Measurements from ENCODE around the gene CD81. TPM values are rescaled to one million over a fixed set of nuclear protein-coding genes. Genes with fewer than 3 reads are reported as not detected.

Gene CD81
- total and polyA plus RNA-seq, 10 of the 15 experiments (the other 5 are each of a cell fraction or from before 2014, with no cell fraction given) = 2.0 to 145 (median 57.2) TPM

- SMC1A ChIA-PET (ENCODE audit: uncharacterized antibody, unreplicated experiment) = no interaction called here
- Histone ChIP-seq H3K9me3 (replicated peaks; ENCODE audit: control insufficient read depth, insufficient read depth, low read length) (no peaks in the 10 kb centered on the region; the same call in 2 of the 3 replicates), H3K27ac (ENCODE audit: control insufficient read depth, insufficient read depth) (no peak overlapping the region), H2AFZ (ENCODE audit: control insufficient read depth, low read depth, low read length) (no peak overlapping the region), H4K20me1 (ENCODE audit: control insufficient read depth, insufficient read depth) (no peaks in the 10 kb centered on the region), H3K4me2 (ENCODE audit: control insufficient read depth, insufficient read depth) (no peak overlapping the region), H3K9ac (ENCODE audit: control insufficient read depth, insufficient read depth, low read length) (no peak overlapping the region), H3K27me3 (replicated peaks in 1 of 2; ENCODE audit: control insufficient read depth in 2 of 2, insufficient read depth in 2 of 2, low read length in 1 of 2) (no peaks in the 10 kb centered on the region), H3K4me3 (no peak overlapping the region), H3K36me3 (ENCODE audit: control insufficient read depth in 2 of 2, insufficient read depth in 2 of 2, low read length in 1 of 2) (no peaks in the 10 kb centered on the region), H3K4me1 (ENCODE audit: control insufficient read depth, insufficient read depth, low read length) (no peaks in the 10 kb centered on the region), H3K79me2 (ENCODE audit: control insufficient read depth, insufficient read depth, low read length) (no peaks in the 10 kb centered on the region)
- ATAC-seq (no peak), FAIRE-seq (no peak), DNase-seq (ENCODE audit: low read depth, low spot score) (no peak)
- RAD21 ChIA-PET (ENCODE audit: unreplicated experiment) = no interaction called here
- CTCF ChIA-PET = no interaction called here
- POLR2A ChIA-PET = no interaction called here
- intact Hi-C loops (cut with micrococcal nuclease; ENCODE audit: unreplicated experiment) = no loop called here
- TF ChIP-seq EGR1 (IDR thresholded peaks at IDR 0.05; ENCODE audit: borderline replicate concordance in 1 of 2, low read depth in 2 of 2, low read length in 2 of 2) (no peak), USF2 (IDR thresholded peaks at IDR 0.05; ENCODE audit: borderline replicate concordance, low read depth, low read length) (no peak), RBBP5 (conservative IDR thresholded peaks at IDR 0.05) (no peak), E2F8 (IDR thresholded peaks at IDR 0.05; ENCODE audit: low read depth, partially characterized antibody) (no peak), ATF2 (IDR thresholded peaks at IDR 0.05; ENCODE audit: low read length) (no peak)
- WGBS (ENCODE audit: insufficient coverage, insufficient replicate concordance, low lambda C conversion rate, missing lambda C conversion rate) = 69% methylated on average over 4 of the region's 4 CpGs
- in situ Hi-C loops (cut with MboI) = no loop called here
- BruUV-seq (replicated peaks) = no TSS peak
These were observed 60.4 kb downstream of the CD81 start for GRCh38 chr11:2437516-2437915.

All from GM12878 (cell line).